H9 (cell line): Measurements from ENCODE around the gene FANCG. TPM values are rescaled to one million over a fixed set of nuclear protein-coding genes. Genes with fewer than 3 reads are reported as not detected.

Experiments used
- DNase-seq: peaks from one replicate; pipeline ENCODE4 v3.0.0-alpha.2; 2017
- H2AFZ ChIP-seq: one replicate; pipeline ENCODE4 v1.6.1; 2013; ENCODE audit warnings: mild to moderate bottlenecking, low read length, control low read depth, moderate library complexity
- H2AK5ac ChIP-seq: 2 replicates; pipeline ENCODE4 v1.6.1; 2013; ENCODE audit warnings: low read length, control low read depth, mixed read lengths; ENCODE audit not compliant: insufficient read length
- H2BK120ac ChIP-seq: one replicate; pipeline ENCODE4 v1.6.1; 2013; ENCODE audit warnings: low read depth, mild to moderate bottlenecking, low read length, control low read depth, inconsistent platforms; ENCODE audit not compliant: poor library complexity, severe bottlenecking
- H2BK12ac ChIP-seq: 2 replicates; pipeline ENCODE4 v1.6.1; 2013; ENCODE audit warnings: low read length, control low read depth, mixed read lengths, low read depth; ENCODE audit not compliant: insufficient read length
- H2BK15ac ChIP-seq: 2 replicates; pipeline ENCODE4 v1.6.1; 2013; ENCODE audit warnings: low read depth, low read length, control low read depth
- H2BK20ac ChIP-seq: one replicate; pipeline ENCODE4 v1.6.1; 2013; ENCODE audit warnings: low read depth, mild to moderate bottlenecking, low read length, control low read depth, inconsistent platforms; ENCODE audit not compliant: poor library complexity, severe bottlenecking
- H2BK5ac ChIP-seq: 2 replicates; pipeline ENCODE4 v1.6.1; 2013; ENCODE audit warnings: low read length, control low read depth, mixed read lengths; ENCODE audit not compliant: insufficient read length
- H3K14ac ChIP-seq: 2 replicates; pipeline ENCODE4 v1.6.1; 2013; ENCODE audit warnings: low read length, control low read depth; ENCODE audit not compliant: insufficient read depth
- H3K18ac ChIP-seq: 2 replicates; pipeline ENCODE4 v1.6.1; 2013; ENCODE audit warnings: low read depth, mild to moderate bottlenecking, mixed read lengths, low read length, control low read depth; ENCODE audit not compliant: insufficient read length
- H3K23ac ChIP-seq: 2 replicates; pipeline ENCODE4 v1.6.1; 2013; ENCODE audit warnings: low read length, control low read depth, mixed read lengths, low read depth; ENCODE audit not compliant: insufficient read length
- H3K23me2 ChIP-seq: 2 replicates; pipeline ENCODE4 v1.6.1; 2013; ENCODE audit warnings: low read depth, mild to moderate bottlenecking, mixed read lengths, low read length, control low read depth; ENCODE audit not compliant: insufficient read length, poor library complexity, severe bottlenecking
- H3K27ac ChIP-seq: 2 replicates; pipeline ENCODE4 v1.5.1; 2013; ENCODE audit warnings: low read length, control low read depth, mixed read lengths, low read depth; ENCODE audit not compliant: insufficient read length
- H3K27me3 ChIP-seq: 2 replicates; pipeline ENCODE4 v1.6.1; 2013; ENCODE audit warnings: low read length, control low read depth, inconsistent platforms; ENCODE audit not compliant: insufficient read depth
- H3K4ac ChIP-seq: 2 replicates; pipeline ENCODE4 v1.6.1; 2013; ENCODE audit warnings: low read depth, mild to moderate bottlenecking, control low read depth, inconsistent platforms, low read length, moderate library complexity
- H3K4me1 ChIP-seq: 2 replicates; pipeline ENCODE4 v1.6.1; 2013; ENCODE audit warnings: low read length, control low read depth, inconsistent platforms; ENCODE audit not compliant: insufficient read depth
- H3K4me2 ChIP-seq: 2 replicates; pipeline ENCODE4 v1.6.1; 2013; ENCODE audit warnings: low read length, control low read depth, mixed read lengths; ENCODE audit not compliant: insufficient read length, insufficient read depth
- H3K56ac ChIP-seq: 2 replicates; pipeline ENCODE4 v1.6.1; 2013; ENCODE audit warnings: low read depth, mild to moderate bottlenecking, mixed read lengths, low read length, control low read depth; ENCODE audit not compliant: insufficient read length
- H3K79me1 ChIP-seq: 2 replicates; pipeline ENCODE4 v1.6.1; 2013; ENCODE audit warnings: low read depth, mild to moderate bottlenecking, moderate library complexity, low read length, control low read depth, inconsistent platforms; ENCODE audit not compliant: insufficient read depth, poor library complexity, severe bottlenecking
- H3K79me2 ChIP-seq: 2 replicates; pipeline ENCODE4 v1.6.1; 2013; ENCODE audit warnings: low read length, control low read depth, inconsistent platforms; ENCODE audit not compliant: insufficient read depth
- H3K9ac ChIP-seq: 2 replicates; pipeline ENCODE4 v1.6.1; 2013; ENCODE audit warnings: low read length, control low read depth, mixed read lengths; ENCODE audit not compliant: insufficient read length; ENCODE audit errors: extremely low read depth
- H3K9me3 ChIP-seq: one replicate; pipeline ENCODE4 v1.6.1; 2013; ENCODE audit warnings: low read depth, low read length, inconsistent platforms; ENCODE audit not compliant: control insufficient read depth
- H3T11ph ChIP-seq: one replicate; pipeline ENCODE4 v1.6.1; 2013; ENCODE audit warnings: mild to moderate bottlenecking, low read length, control low read depth, inconsistent platforms
- H4K20me1 ChIP-seq: one replicate; pipeline ENCODE4 v1.6.1; 2013; ENCODE audit not compliant: control insufficient read depth, insufficient read length, insufficient read depth
- H4K5ac ChIP-seq: 2 replicates; pipeline ENCODE4 v1.6.1; 2013; ENCODE audit warnings: low read depth, mild to moderate bottlenecking, mixed read lengths, low read length, control low read depth; ENCODE audit not compliant: insufficient read length
- H4K8ac ChIP-seq: replicated peaks from 2 replicates; pipeline ENCODE4 v1.6.1; 2013; ENCODE audit warnings: low read length, control low read depth, mixed read lengths, low read depth; ENCODE audit not compliant: insufficient read length
- H4K91ac ChIP-seq: 2 replicates; pipeline ENCODE4 v1.6.1; 2013; ENCODE audit warnings: low read depth, mild to moderate bottlenecking, moderate library complexity, mixed read lengths, low read length, control low read depth; ENCODE audit not compliant: insufficient read length
- H3K27ac Mint-ChIP-seq, 3 experiments: 2 replicates in 2 of 3; 3 replicates in 1 of 3; pipeline ENCODE4 v1.8.0; 2020 to 2021; ENCODE audit warnings: mixed read lengths in 3 of 3, mild to moderate bottlenecking in 1 of 3, moderate library complexity in 1 of 3
- H3K27me3 Mint-ChIP-seq: 2 replicates; pipeline ENCODE4 v1.8.0; 2021; ENCODE audit warnings: low read depth, mild to moderate bottlenecking, moderate library complexity, mixed read lengths
- H3K36me3 Mint-ChIP-seq, 3 experiments: 2 replicates in 2 of 3; 3 replicates in 1 of 3; pipeline ENCODE4 v1.8.0; 2020 to 2021; ENCODE audit warnings: low read depth in 3 of 3, mixed read lengths in 3 of 3; ENCODE audit not compliant: insufficient read depth in 1 of 3
- H3K4me1 Mint-ChIP-seq, 2 experiments: 2 replicates each; pipeline ENCODE4 v1.8.0; 2020; ENCODE audit warnings: mixed read lengths in 2 of 2
- H3K4me3 Mint-ChIP-seq, 2 experiments: 2 replicates in 1 of 2; 3 replicates in 1 of 2; pipeline ENCODE4 v1.8.0; 2020 to 2021; ENCODE audit warnings: mild to moderate bottlenecking in 2 of 2, mixed read lengths in 2 of 2, moderate library complexity in 1 of 2
- H3K9me3 Mint-ChIP-seq, 2 experiments: 2 replicates in 1 of 2; 3 replicates in 1 of 2; pipeline ENCODE4 v1.8.0; 2020; ENCODE audit warnings: mild to moderate bottlenecking in 2 of 2, mixed read lengths in 2 of 2, moderate library complexity in 1 of 2
- CTCF ChIP-seq: fragments of 200-600 bp; sonication (generic); conservative IDR thresholded peaks from 3 replicates; pipeline ENCODE4 v1.8.0; 2021; ENCODE audit warnings: antibody characterized with exemption, mild to moderate bottlenecking
- WGBS: extraction: QIAGEN DNeasy Blood & Tissue Kit; methylation state at CpG from one replicate; pipeline ENCODE4 v1.1.7; 2013; ENCODE audit warnings: missing lambda C conversion rate, low lambda C conversion rate, mixed read lengths; ENCODE audit not compliant: insufficient read length; ENCODE audit errors: extremely low coverage; 5-methylcytosine and 5-hydroxymethylcytosine counted together
- total RNA-seq: library from RNA; stranded (reverse); gene quantifications from 2 replicates; pipeline ENCODE4 v1.2.1, GENCODE V29; 2021

The FANCG gene
- total RNA-seq, 1 experiment from 2014 or later: 86.9 TPM

GRCh38 chr9:35115680-35116538 is 36.2 kb upstream of the FANCG start, which contains the start of gene ATOSB:
TSS of gene ATOSB (minus strand) at chr9:35115862. CDS start at chr9:35108274, 7,588 bp downstream.
- Histone ChIP-seq H4K5ac (no peak within 1 kb of the TSS), H3K14ac (peak within 1 kb of the TSS; percentile 89; the same call in 1 of the 2 replicates), H3K56ac (no peak within 1 kb of the TSS), H3K27me3 (no peaks in the 10 kb centered on the region), H3K23me2 (peaks cover 18% of the 10 kb centered on the region), H3K79me2 (no peaks in the 10 kb centered on the region), H2BK12ac (no peak within 1 kb of the TSS), H3K23ac (no peak within 1 kb of the TSS), H2BK20ac (no peak within 1 kb of the TSS), H4K8ac (no peak within 1 kb of the TSS), H3K4ac (no peak within 1 kb of the TSS), H2AK5ac (no peak within 1 kb of the TSS), H3T11ph (no peak within 1 kb of the TSS), H3K27ac (no peak within 1 kb of the TSS), H2AFZ (no peak within 1 kb of the TSS), H3K9ac (peak within 1 kb of the TSS; percentile 31), H3K9me3 (no peaks in the 10 kb centered on the region), H3K18ac (peak within 1 kb of the TSS; percentile 60), H3K4me2 (peak within 1 kb of the TSS; percentile 96), H4K91ac (no peak within 1 kb of the TSS), H4K20me1 (no peaks in the 10 kb centered on the region), H3K79me1 (no peaks in the 10 kb centered on the region), H2BK120ac (no peak within 1 kb of the TSS), H3K4me1 (peaks cover 2% of the 10 kb centered on the region; the same call in 1 of the 2 replicates), H2BK5ac (no peak within 1 kb of the TSS), H2BK15ac (no peak within 1 kb of the TSS)
- H3K27me3 Mint-ChIP-seq: 0 out of 2 replicates have a peak, but pooled peaks cover 4% of the 10 kb centered on the region
- peak within 1 kb of the TSS; percentile 92 to 98 (median 96) for H3K27ac Mint-ChIP-seq
- peak; percentile 100 for DNase-seq
- H3K36me3 Mint-ChIP-seq: no peaks in the 10 kb centered on the region
- H3K4me1 Mint-ChIP-seq: peaks cover 36 to 38% of the 10 kb centered on the region in 2 experiments
- no CpG with 5 or more reads among the region's 54 CpGs for WGBS
- peak within 1 kb of the TSS; percentile 87 to 94 for H3K4me3 Mint-ChIP-seq
- TF ChIP-seq CTCF: no peak
- H3K9me3 Mint-ChIP-seq: no peaks in the 10 kb centered on the region
